Inflammatory macrophage treated with lipopolysaccharide for 4 hours (primary cell): Measurements from ENCODE around the gene RRBP1.
A peak's percentile ranks its signal among the peaks of the same experiment; 100 is the strongest.

Experiments
- DNase-seq: peaks from one replicate; pipeline ENCODE4 v3.0.0-alpha.2; 2020

RRBP1 gene

DNA sequence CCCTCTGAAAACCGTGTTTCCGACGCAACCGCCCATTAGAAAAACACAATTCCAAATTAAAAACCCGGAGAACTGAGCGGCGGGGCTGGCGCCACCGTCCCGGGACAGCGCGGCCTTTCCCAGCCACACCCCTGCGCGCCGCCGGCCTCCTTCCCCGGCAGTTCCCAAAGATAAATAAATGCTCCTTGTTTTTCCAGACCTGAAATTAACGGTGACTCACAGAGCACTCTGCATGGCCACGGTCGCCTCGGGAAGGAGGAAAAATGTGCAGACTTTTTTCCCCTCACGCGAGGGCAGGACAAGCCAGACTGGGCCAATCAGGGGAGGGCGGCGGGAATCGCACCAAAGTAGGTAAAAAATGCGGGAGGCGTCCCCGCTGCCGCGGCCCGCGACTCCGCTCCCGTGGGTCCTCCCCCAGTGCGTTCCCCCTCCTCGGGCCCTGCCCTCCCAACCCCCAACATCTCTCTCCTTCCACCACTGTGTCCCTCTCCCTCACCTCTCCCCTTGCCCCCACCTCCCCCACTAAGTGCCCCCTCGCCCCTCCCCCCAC lies 113.0 kb downstream of the RRBP1 start:
- DNase-seq = peak; percentile 22

DNA sequence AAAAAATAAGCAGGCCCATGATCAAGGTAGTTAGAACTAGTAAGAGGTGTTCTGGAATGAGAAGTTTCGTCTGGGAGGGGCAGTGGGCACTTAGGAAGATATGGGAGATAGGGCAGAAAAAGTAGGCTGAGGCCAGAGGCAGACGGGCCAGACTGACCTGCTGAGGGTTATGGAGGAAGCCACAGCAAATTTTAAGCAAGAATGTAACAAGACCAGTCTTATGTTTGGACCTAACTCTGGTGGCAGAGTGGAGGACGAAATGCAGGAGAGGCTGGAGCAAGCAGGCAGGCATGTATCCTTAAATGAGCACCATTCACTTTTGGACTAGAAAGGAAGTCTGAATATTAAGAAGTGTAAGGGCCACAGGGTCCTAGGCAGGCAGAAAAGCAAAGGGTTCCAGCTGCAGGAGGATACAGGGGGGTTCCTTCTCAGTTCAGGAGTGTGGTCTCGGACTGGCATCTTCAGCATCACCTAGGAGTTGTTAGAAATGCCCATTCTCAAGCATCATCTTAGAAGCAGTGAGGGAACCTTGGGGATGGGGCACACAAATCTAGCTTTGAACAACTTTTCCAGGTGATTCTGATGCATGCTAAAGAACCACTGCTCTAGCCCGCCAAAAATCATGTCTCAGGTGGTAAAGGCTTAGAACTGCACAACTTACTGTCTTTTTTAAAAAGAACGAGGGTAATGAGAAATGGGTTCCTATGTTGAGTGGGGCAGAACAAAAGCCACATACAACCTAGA lies 113.8 kb downstream of the RRBP1 start:
- no peak for DNase-seq

GRCh38 chr20:17566345-17566744 lies 115.7 kb downstream of the RRBP1 start:
- no peak for DNase-seq

- no peak for DNase-seq
Observed at GRCh38 chr20:17565169-17565845, 116.7 kb downstream of the RRBP1 start.
